SK-N-SH (cell line): ENCODE measurements around the gene AGBL4. TPM values are rescaled to one million over a fixed set of nuclear protein-coding genes. Genes with fewer than 3 reads are reported as not detected.

ENCODE experiments used
- CTCF ChIA-PET: fragments of 300-600, 350-600 bp; formaldehyde crosslinking; extraction: SDS; loops from one replicate; lab custom pipeline; 2021; lab: Yijun Ruan, JAX
- POLR2A ChIA-PET: fragments of 350-600 bp; sonication (Branson Sonifier 250); formaldehyde crosslinking; extraction: SDS; loops from one replicate; lab custom pipeline; 2020; ENCODE audit warnings: antibody characterized with exemption, inconsistent platforms; lab: Yijun Ruan, JAX
- DNase-seq: peaks from one replicate; pipeline ENCODE4 v3.0.0; 2012
- H2AFZ ChIP-seq: fragments of 200-600 bp; sonication (generic); 2 replicates; pipeline ENCODE4 v1.8.1; 2016; ENCODE audit warnings: antibody characterized with exemption, mild to moderate bottlenecking, low read depth
- H3F3A ChIP-seq: fragments of 200-600 bp; sonication (generic); replicated peaks from 2 replicates; pipeline ENCODE3; 2016; ENCODE audit warnings: antibody characterized with exemption, mild to moderate bottlenecking; ENCODE audit not compliant: insufficient read depth
- H3K27ac ChIP-seq, 2 experiments: fragments of 200-500 bp in 1 of 2; fragments of 200-600 bp in 1 of 2; sonication (Bioruptor generic) in 1 of 2; sonication (generic), shearing (Covaris generic) in 1 of 2; 2 replicates each; pipeline versions ENCODE4 v1.5.1 to v1.6.1; 2014 to 2016; ENCODE audit warnings: low read depth in 2 of 2, inconsistent platforms in 1 of 2, low read length in 1 of 2, mild to moderate bottlenecking in 1 of 2, mixed read lengths in 1 of 2
- H3K27me3 ChIP-seq: fragments of 200-600 bp; sonication (generic), shearing (Covaris generic); 2 replicates; pipeline ENCODE4 v1.6.1; 2016; ENCODE audit warnings: mixed run types; ENCODE audit not compliant: insufficient read depth
- H3K36me3 ChIP-seq, 2 experiments: fragments of 200-500 bp in 1 of 2; fragments of 200-600 bp in 1 of 2; sonication (Bioruptor generic) in 1 of 2; sonication (generic) in 1 of 2; replicated peaks in 1 of 2; 2 replicates each; pipeline versions ENCODE3 to v1.5.1; 2014 to 2016; ENCODE audit warnings: low read length in 1 of 2, mild to moderate bottlenecking in 1 of 2; ENCODE audit not compliant: insufficient read depth in 2 of 2, control insufficient read depth in 1 of 2
- H3K4me1 ChIP-seq, 2 experiments: fragments of 200-500 bp in 1 of 2; fragments of 200-600 bp in 1 of 2; sonication (Bioruptor generic) in 1 of 2; sonication (generic), shearing (Covaris generic) in 1 of 2; 2 replicates each; pipeline versions ENCODE4 v1.5.1 to v1.6.1; 2014 to 2016; ENCODE audit warnings: low read depth in 1 of 2, low read length in 1 of 2, mixed run types in 1 of 2; ENCODE audit not compliant: insufficient read depth in 2 of 2, control insufficient read depth in 1 of 2
- H3K4me2 ChIP-seq: fragments of 200-600 bp; sonication (generic), shearing (Covaris generic); 2 replicates; pipeline ENCODE4 v1.6.1; 2017; ENCODE audit warnings: mixed run types
- H3K4me3 ChIP-seq, 2 experiments: fragments of 200-500 bp in 1 of 2; fragments of 200-600 bp in 1 of 2; sonication (Bioruptor generic) in 1 of 2; sonication (generic), shearing (Covaris generic) in 1 of 2; 2 replicates each; pipeline versions ENCODE4 v1.5.1 to v1.8.1; 2014 to 2016; ENCODE audit warnings: low read depth in 2 of 2, inconsistent platforms in 1 of 2, low read length in 1 of 2, mild to moderate bottlenecking in 1 of 2, mixed read lengths in 1 of 2, moderate library complexity in 1 of 2
- H3K79me2 ChIP-seq: fragments of 200-600 bp; sonication (generic); 2 replicates; pipeline ENCODE4 v1.8.1; 2017; ENCODE audit warnings: mild to moderate bottlenecking; ENCODE audit not compliant: insufficient read depth
- H3K9ac ChIP-seq: fragments of 200-600 bp; sonication (generic); 2 replicates; pipeline ENCODE4 v1.6.1; 2017; ENCODE audit warnings: mixed run types
- H3K9me2 ChIP-seq: fragments of 200-600 bp; sonication (generic); 2 replicates; pipeline ENCODE4 v1.6.1; 2017; ENCODE audit warnings: mixed run types
- H3K9me3 ChIP-seq: fragments of 200-600 bp; sonication (generic); 2 replicates; pipeline ENCODE4 v1.6.1; 2017; ENCODE audit warnings: mixed run types, mild to moderate bottlenecking, moderate library complexity
- H4K20me1 ChIP-seq: fragments of 200-600 bp; sonication (generic); 2 replicates; pipeline ENCODE4 v1.6.1; 2017; ENCODE audit warnings: mild to moderate bottlenecking, mixed run types; ENCODE audit not compliant: insufficient read depth
- CHD2 ChIP-seq: fragments of 150-350 bp; IDR thresholded peaks from 2 replicates; pipeline ENCODE4 v1.6.1; 2018; ENCODE audit warnings: low read length; ENCODE audit not compliant: partially characterized antibody
- ELF1 ChIP-seq: IDR thresholded peaks from 2 replicates; pipeline ENCODE4 v1.4.0; 2012
- EP300 ChIP-seq, 2 experiments: IDR thresholded peaks; 2 replicates each; pipeline versions ENCODE4 v1.4.0 to v1.6.1; 2012; ENCODE audit warnings: borderline replicate concordance in 1 of 2, low read depth in 1 of 2, low read length in 1 of 2
- FOSL2 ChIP-seq: IDR thresholded peaks from 2 replicates; pipeline ENCODE4 v1.4.0; 2012; ENCODE audit warnings: low read depth, mild to moderate bottlenecking, moderate library complexity, borderline replicate concordance
- FOXJ3 ChIP-seq: sonication (generic); formaldehyde crosslinking; IDR thresholded peaks from 2 replicates; pipeline ENCODE4 v1.5.1; 2020; ENCODE audit warnings: mild to moderate bottlenecking, missing genetic modification reagents
- GATA2 ChIP-seq: sonication (generic); formaldehyde crosslinking; IDR thresholded peaks from 2 replicates; pipeline ENCODE4 v1.5.0; 2020; ENCODE audit warnings: mild to moderate bottlenecking, missing genetic modification reagents
- POLR2AphosphoS5 ChIP-seq: IDR thresholded peaks from 2 replicates; pipeline ENCODE4 v1.6.1; 2012; ENCODE audit warnings: low read depth, low read length
- RFX5 ChIP-seq: IDR thresholded peaks from 2 replicates; pipeline ENCODE4 v1.6.1; 2012; ENCODE audit warnings: mild to moderate bottlenecking, improper control_type of control experiment, low read length
- RXRA ChIP-seq: IDR thresholded peaks from 2 replicates; pipeline ENCODE4 v1.4.0; 2012; ENCODE audit warnings: low read depth, mild to moderate bottlenecking, borderline replicate concordance
- SIN3A ChIP-seq: IDR thresholded peaks from 2 replicates; pipeline ENCODE4 v1.6.1; 2012; ENCODE audit warnings: low read depth, mild to moderate bottlenecking, low read length, moderate library complexity, borderline replicate concordance
- SMC3 ChIP-seq: IDR thresholded peaks from 2 replicates; pipeline ENCODE4 v1.6.1; 2012; ENCODE audit warnings: low read depth, low read length, improper control_type of control experiment
- WGBS: methylation state at CpG from one replicate; pipeline ENCODE4 v1.1.6; 2017; ENCODE audit warnings: low lambda C conversion rate; 5-methylcytosine and 5-hydroxymethylcytosine counted together
- polyA plus RNA-seq, 3 experiments: library from polyadenylated mRNA; depleted of rRNA; stranded (reverse); fragments of >200 nt; gene quantifications; 2 replicates each; pipeline ENCODE4 v1.2.3, GENCODE V29; 2012
- TF ChIP-seq, protein P1 (sequence below): IDR thresholded peaks from 2 replicates; pipeline ENCODE4 v1.4.0; 2012; ENCODE audit warnings: low read depth
- TF ChIP-seq, protein P2 (sequence below): fragments of 150-350 bp; IDR thresholded peaks from 2 replicates; pipeline ENCODE4 v1.6.1; 2017; ENCODE audit warnings: antibody characterized with exemption, low read length, low read depth, borderline replicate concordance
- TF ChIP-seq, protein P3 (sequence below): fragments of 150-350 bp; IDR thresholded peaks from 2 replicates; pipeline ENCODE4 v1.6.1; 2016; ENCODE audit warnings: mild to moderate bottlenecking, low read depth, low read length

The AGBL4 gene
- polyA plus RNA-seq, 1 of the 3 experiments (the other 2 are of a cell fraction), result 0.07 TPM

DNA sequence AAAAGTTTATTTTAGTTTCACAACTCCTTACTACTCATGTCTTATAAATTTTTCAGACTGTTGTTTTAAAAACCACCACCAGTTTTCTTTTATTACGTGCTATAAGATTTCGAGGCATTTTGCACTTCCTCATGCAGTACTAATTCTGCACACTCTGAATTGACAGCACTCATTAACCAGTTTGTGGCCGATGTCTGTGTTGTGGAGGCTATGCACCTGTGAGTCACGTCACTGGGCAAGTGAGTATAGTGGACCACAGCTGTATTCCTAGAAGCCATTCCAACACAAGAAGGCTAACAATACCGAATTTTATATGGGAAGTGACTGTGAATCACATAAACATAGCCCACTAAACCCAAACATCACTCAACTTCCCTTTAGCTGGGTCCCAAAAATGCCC lies 1530.7 kb downstream of the AGBL4 start:
- Histone ChIP-seq H3K9ac (no peak overlapping the region), H3K36me3 (no peaks in the 10 kb centered on the region), H3F3A (no peaks in the 10 kb centered on the region), H2AFZ (no peak overlapping the region), H3K27ac (no peak overlapping the region), H3K9me3 (no peaks in the 10 kb centered on the region), H3K27me3 (no peaks in the 10 kb centered on the region), H3K9me2 (no peaks in the 10 kb centered on the region), H3K79me2 (no peaks in the 10 kb centered on the region), H3K4me2 (no peak overlapping the region), H3K4me1 (peaks cover 0 to 13% of the 10 kb centered on the region in 2 experiments; a peak in 1 of 4 replicates), H3K4me3 (no peak overlapping the region), H4K20me1 (no peaks in the 10 kb centered on the region)
- TF ChIP-seq FOXJ3 (CRISPR knock-in tag) (no peak), SIN3A (no peak), CHD2 (no peak), FOSL2 (no peak), ELF1 (no peak), GATA2 (CRISPR knock-in tag) (no peak)
- TF ChIP-seq, protein P1, sequence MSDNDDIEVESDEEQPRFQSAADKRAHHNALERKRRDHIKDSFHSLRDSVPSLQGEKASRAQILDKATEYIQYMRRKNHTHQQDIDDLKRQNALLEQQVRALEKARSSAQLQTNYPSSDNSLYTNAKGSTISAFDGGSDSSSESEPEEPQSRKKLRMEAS, result no peak
- TF ChIP-seq, protein P2, sequence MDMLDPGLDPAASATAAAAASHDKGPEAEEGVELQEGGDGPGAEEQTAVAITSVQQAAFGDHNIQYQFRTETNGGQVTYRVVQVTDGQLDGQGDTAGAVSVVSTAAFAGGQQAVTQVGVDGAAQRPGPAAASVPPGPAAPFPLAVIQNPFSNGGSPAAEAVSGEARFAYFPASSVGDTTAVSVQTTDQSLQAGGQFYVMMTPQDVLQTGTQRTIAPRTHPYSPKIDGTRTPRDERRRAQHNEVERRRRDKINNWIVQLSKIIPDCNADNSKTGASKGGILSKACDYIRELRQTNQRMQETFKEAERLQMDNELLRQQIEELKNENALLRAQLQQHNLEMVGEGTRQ, result no peak
- ChIA-PET CTCF (no interaction called here), POLR2A (no interaction called here)
- no peak for DNase-seq
- 53% methylated on average over 5 of the region's 5 CpGs for WGBS

GRCh38 chr1:48492392-48492791 lies 1531.4 kb downstream of the AGBL4 start:
- no peak overlapping the region for H2AFZ ChIP-seq
- H3K79me2 ChIP-seq, result no peaks in the 10 kb centered on the region
- H3K27me3 ChIP-seq, result no peaks in the 10 kb centered on the region
- CTCF ChIA-PET, result no interaction called here
- H3K36me3 ChIP-seq, result no peaks in the 10 kb centered on the region
- H4K20me1 ChIP-seq, result no peaks in the 10 kb centered on the region
- H3K4me3 ChIP-seq, result no peak overlapping the region
- TF ChIP-seq RFX5, result no peak
- no peak for TF ChIP-seq FOSL2
- TF ChIP-seq, protein P3, sequence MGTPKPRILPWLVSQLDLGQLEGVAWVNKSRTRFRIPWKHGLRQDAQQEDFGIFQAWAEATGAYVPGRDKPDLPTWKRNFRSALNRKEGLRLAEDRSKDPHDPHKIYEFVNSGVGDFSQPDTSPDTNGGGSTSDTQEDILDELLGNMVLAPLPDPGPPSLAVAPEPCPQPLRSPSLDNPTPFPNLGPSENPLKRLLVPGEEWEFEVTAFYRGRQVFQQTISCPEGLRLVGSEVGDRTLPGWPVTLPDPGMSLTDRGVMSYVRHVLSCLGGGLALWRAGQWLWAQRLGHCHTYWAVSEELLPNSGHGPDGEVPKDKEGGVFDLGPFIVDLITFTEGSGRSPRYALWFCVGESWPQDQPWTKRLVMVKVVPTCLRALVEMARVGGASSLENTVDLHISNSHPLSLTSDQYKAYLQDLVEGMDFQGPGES, result no peak
- no peak for TF ChIP-seq CHD2
- TF ChIP-seq, protein P1, result no peak
- no peak for TF ChIP-seq SMC3
- no peak for TF ChIP-seq SIN3A
- no peak for TF ChIP-seq POLR2AphosphoS5
- no peak for TF ChIP-seq EP300 (IDR thresholded peaks at IDR 0.05; ENCODE audit: borderline replicate concordance in 1 of 2, low read depth in 1 of 2, low read length in 1 of 2)
- no peak for TF ChIP-seq RXRA
- H3K27ac ChIP-seq, result no peak overlapping the region
- H3K9me3 ChIP-seq, result no peaks in the 10 kb centered on the region
- H3K9ac ChIP-seq, result no peak overlapping the region
- POLR2A ChIA-PET, result no interaction called here
- no peak overlapping the region for H3K4me2 ChIP-seq
- H3K9me2 ChIP-seq, result no peaks in the 10 kb centered on the region
- DNase-seq, result no peak
- H3K4me1 ChIP-seq, result peaks cover 0 to 13% of the 10 kb centered on the region in 2 experiments; a peak in 1 of 4 replicates
- H3F3A ChIP-seq, result no peaks in the 10 kb centered on the region
